K562 (cell line): ENCODE measurements around the gene TMIGD2. TPM values are rescaled to one million over a fixed set of nuclear protein-coding genes. Genes with fewer than 3 reads are reported as not detected.

Experiments
- CTCF ChIP-seq, 3 experiments: IDR thresholded peaks in 2 of 3; conservative IDR thresholded peaks in 1 of 3; 2 replicates each; pipeline ENCODE4 v1.5.1; 2011 to 2012; ENCODE audit warnings: low read length in 3 of 3, mild to moderate bottlenecking in 3 of 3, control low read depth in 2 of 3, improper control_type of control experiment in 1 of 3, inconsistent platforms in 1 of 3, low read depth in 1 of 3, mixed read lengths in 1 of 3, moderate library complexity in 1 of 3; ENCODE audit not compliant: insufficient read depth in 2 of 3
- E4F1 ChIP-seq: fragments of 250-450 bp; sonication (Bioruptor Pico); IDR thresholded peaks from 2 replicates; pipeline ENCODE4 v1.5.0; 2021; ENCODE audit warnings: mild to moderate bottlenecking, borderline replicate concordance
- FOXA1 ChIP-seq: fragments of 450-650 bp; IDR thresholded peaks from 2 replicates; pipeline ENCODE4 v1.6.1; 2016; ENCODE audit warnings: mild to moderate bottlenecking, borderline replicate concordance
- FOXK1 ChIP-seq: sonication (generic); formaldehyde crosslinking; IDR thresholded peaks from 2 replicates; pipeline ENCODE4 v1.8.0; 2022; ENCODE audit warnings: missing genetic modification reagents, mild to moderate bottlenecking, borderline replicate concordance
- GTF3C2 ChIP-seq: IDR thresholded peaks from 3 replicates; pipeline ENCODE4 v1.6.1; 2011; ENCODE audit warnings: borderline replicate concordance, mild to moderate bottlenecking, moderate library complexity; ENCODE audit not compliant: insufficient read length; ENCODE audit errors: extremely low read depth
- IRF1 ChIP-seq: sonication (generic); formaldehyde crosslinking; IDR thresholded peaks from 2 replicates; pipeline ENCODE4 v1.8.0; 2022; ENCODE audit warnings: missing genetic modification reagents, mild to moderate bottlenecking, borderline replicate concordance
- KLF16 ChIP-seq: IDR thresholded peaks from 2 replicates; pipeline ENCODE4 v1.6.1; 2016; ENCODE audit warnings: antibody characterized with exemption
- NFE2L1 ChIP-seq: fragments of 450-650 bp; IDR thresholded peaks from 2 replicates; pipeline ENCODE4 v1.6.1; 2016; ENCODE audit warnings: missing genetic modification characterization, low read depth, mild to moderate bottlenecking, missing compliant biosample characterization, moderate library complexity, borderline replicate concordance
- PHB ChIP-seq: fragments of 250-450 bp; sonication (Bioruptor Pico); IDR thresholded peaks from 2 replicates; pipeline ENCODE4 v1.5.0; 2021
- PKNOX1 ChIP-seq: fragments of 450-650 bp; IDR thresholded peaks from 2 replicates; pipeline ENCODE4 v1.6.1; 2016
- RBM22 ChIP-seq: fragments of 200-400 bp; formaldehyde crosslinking; IDR thresholded peaks from 2 replicates; pipeline ENCODE4 v1.6.1; 2018; ENCODE audit warnings: low read length, low read depth; ENCODE audit not compliant: poor library complexity, severe bottlenecking
- RHOXF2B ChIP-seq: fragments of 250-450 bp; sonication (Bioruptor Pico); conservative IDR thresholded peaks from 2 replicates; pipeline ENCODE4 v1.5.1; 2021
- ZBTB5 ChIP-seq: fragments of 450-650 bp; IDR thresholded peaks from 2 replicates; pipeline ENCODE4 v1.6.1; 2017; ENCODE audit warnings: antibody characterized with exemption
- ZNF24 ChIP-seq: fragments of 450-650 bp; IDR thresholded peaks from 2 replicates; pipeline ENCODE4 v1.6.1; 2016
- ZNF316 ChIP-seq: fragments of 450-650 bp; IDR thresholded peaks from 2 replicates; pipeline ENCODE4 v1.6.1; 2016
- polyA plus RNA-seq, 8 experiments: library from polyadenylated mRNA; depleted of rRNA in 4 of 8; stranded (reverse) in 5 of 8; unstranded in 3 of 8; fragments of >200 nt; fragmentation: Nextera tagmentation in 2 of 8; fragmentation: Illumina TruSeq in 1 of 8; extraction: Ambion mirVana in 2 of 8; extraction: Trizol in 1 of 8; gene quantifications; 2 replicates each; pipeline versions ENCODE4 v1.2.1 to v1.2.3, GENCODE V29; 2011 to 2014; ENCODE audit warnings: inconsistent platforms in 1 of 8, missing spikeins in 1 of 8
- total RNA-seq, 7 experiments: library from RNA; depleted of rRNA in 6 of 7; stranded (reverse); fragments of >200 nt in 6 of 7; fragmentation: Illumina TruSeq in 2 of 7; extraction: Trizol in 2 of 7; gene quantifications; 2 replicates each; pipeline versions ENCODE4 v1.2.1 to v1.2.3, GENCODE V29; 2011 to 2021; ENCODE audit warnings: low replicate concordance in 1 of 7

Gene TMIGD2
- total and polyA plus RNA-seq, 9 of the 15 experiments (the other 6 are each of a cell fraction or from before 2014, with no cell fraction given) = not detected

GRCh38 chr19:4310247-4311121 is 8.3 kb upstream of the TMIGD2 start (continued):
- no peak for TF ChIP-seq E4F1 (CRISPR knock-in tag)
- no peak for TF ChIP-seq CTCF (IDR thresholded peaks at IDR 0.05 in 2 of 3, conservative IDR thresholded peaks at IDR 0.05 in 1 of 3; ENCODE audit: insufficient read depth in 2 of 3, low read depth in 1 of 3, low read length in 3 of 3)
- TF ChIP-seq ZBTB5 = no peak
- no peak for TF ChIP-seq ZNF316
- TF ChIP-seq FOXA1 = no peak
- TF ChIP-seq PHB = no peak
- TF ChIP-seq RBM22 = no peak
- TF ChIP-seq GTF3C2 = no peak
- TF ChIP-seq ZNF24 = no peak
- no peak for TF ChIP-seq NFE2L1 (tag)
- TF ChIP-seq PKNOX1 = peak; percentile 46
- TF ChIP-seq FOXK1 = no peak
- TF ChIP-seq IRF1 = no peak
- no peak for TF ChIP-seq KLF16
- TF ChIP-seq RHOXF2B (CRISPR knock-in tag) = no peak
